Thoracic aorta (tissue), 2 donors: Measurements from ENCODE around the gene CBARP. TPM values are rescaled to one million over a fixed set of nuclear protein-coding genes. Genes with fewer than 3 reads are reported as not detected.

Source experiments
- ATAC-seq: fragments of 150-250 bp; one replicate; pipeline ENCODE4 v1.8.0; 2017; ENCODE audit warnings: low read depth; ENCODE audit not compliant: insufficient number of reproducible peaks, low FRiP score
- DNase-seq: peaks from one replicate; pipeline ENCODE4 v3.0.0-alpha.2; 2020; ENCODE audit warnings: low spot score
- H3K27ac ChIP-seq, 2 donors: fragments of 200-600 bp; sonication (generic); 1 replicate in 1 of 2; 2 replicates in 1 of 2; pipeline ENCODE4 v1.5.1; 2016; ENCODE audit warnings: mild to moderate bottlenecking in 2 of 2, moderate library complexity in 2 of 2
- H3K27me3 ChIP-seq: fragments of 200-600 bp; sonication (generic); replicated peaks from 2 replicates; pipeline ENCODE4 v1.6.0; 2016; ENCODE audit warnings: mild to moderate bottlenecking; ENCODE audit not compliant: insufficient read depth
- H3K36me3 ChIP-seq: fragments of 200-600 bp; sonication (generic); one replicate; pipeline ENCODE4 v1.5.1; 2016
- H3K4me1 ChIP-seq, 2 donors: fragments of 200-600 bp; sonication (generic); 1 replicate in 1 of 2; 2 replicates in 1 of 2; pipeline versions ENCODE4 v1.5.1 to v1.6.0; 2016; ENCODE audit warnings: low read depth in 2 of 2, mild to moderate bottlenecking in 1 of 2; ENCODE audit not compliant: control insufficient read depth in 1 of 2
- H3K4me3 ChIP-seq: fragments of 200-600 bp; sonication (generic); 2 replicates; pipeline ENCODE4 v1.5.1; 2016; ENCODE audit warnings: mild to moderate bottlenecking
- H3K9me3 ChIP-seq: fragments of 200-600 bp; sonication (generic); 2 replicates; pipeline ENCODE4 v1.5.1; 2016
- total RNA-seq, 2 donors: library from RNA; depleted of rRNA; stranded (reverse); fragments of >200 nt; gene quantifications; one replicate each; pipeline versions ENCODE4 v1.1.0 to v1.2.3, GENCODE V29; 2016
- TF ChIP-seq, protein P1 (sequence below): fragments of 200-600 bp; sonication (generic); IDR thresholded peaks from one replicate; pipeline ENCODE4 v1.5.1; 2019; ENCODE audit warnings: antibody characterized with exemption

CBARP gene, protein sequence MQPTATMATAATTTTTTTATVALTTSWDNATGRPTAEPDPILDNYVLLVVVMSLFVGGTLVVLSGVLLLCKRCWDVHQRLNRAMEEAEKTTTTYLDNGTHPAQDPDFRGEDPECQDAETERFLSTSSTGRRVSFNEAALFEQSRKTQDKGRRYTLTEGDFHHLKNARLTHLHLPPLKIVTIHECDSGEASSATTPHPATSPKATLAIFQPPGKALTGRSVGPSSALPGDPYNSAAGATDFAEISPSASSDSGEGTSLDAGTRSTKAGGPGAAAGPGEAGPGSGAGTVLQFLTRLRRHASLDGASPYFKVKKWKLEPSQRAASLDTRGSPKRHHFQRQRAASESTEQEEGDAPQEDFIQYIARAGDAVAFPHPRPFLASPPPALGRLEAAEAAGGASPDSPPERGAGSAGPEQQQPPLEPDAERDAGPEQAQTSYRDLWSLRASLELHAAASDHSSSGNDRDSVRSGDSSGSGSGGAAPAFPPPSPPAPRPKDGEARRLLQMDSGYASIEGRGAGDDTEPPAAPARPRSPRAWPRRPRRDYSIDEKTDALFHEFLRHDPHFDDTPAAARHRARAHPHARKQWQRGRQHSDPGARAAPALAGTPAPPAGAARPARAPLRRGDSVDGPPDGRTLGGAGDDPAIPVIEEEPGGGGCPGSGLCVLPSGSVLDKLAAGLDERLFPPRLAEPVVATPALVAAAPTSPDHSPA
- 1 to 10 TPM in 1 of 2 donors, under 1 TPM in 1; 0.27 to 1.9 TPM for total RNA-seq

DNA sequence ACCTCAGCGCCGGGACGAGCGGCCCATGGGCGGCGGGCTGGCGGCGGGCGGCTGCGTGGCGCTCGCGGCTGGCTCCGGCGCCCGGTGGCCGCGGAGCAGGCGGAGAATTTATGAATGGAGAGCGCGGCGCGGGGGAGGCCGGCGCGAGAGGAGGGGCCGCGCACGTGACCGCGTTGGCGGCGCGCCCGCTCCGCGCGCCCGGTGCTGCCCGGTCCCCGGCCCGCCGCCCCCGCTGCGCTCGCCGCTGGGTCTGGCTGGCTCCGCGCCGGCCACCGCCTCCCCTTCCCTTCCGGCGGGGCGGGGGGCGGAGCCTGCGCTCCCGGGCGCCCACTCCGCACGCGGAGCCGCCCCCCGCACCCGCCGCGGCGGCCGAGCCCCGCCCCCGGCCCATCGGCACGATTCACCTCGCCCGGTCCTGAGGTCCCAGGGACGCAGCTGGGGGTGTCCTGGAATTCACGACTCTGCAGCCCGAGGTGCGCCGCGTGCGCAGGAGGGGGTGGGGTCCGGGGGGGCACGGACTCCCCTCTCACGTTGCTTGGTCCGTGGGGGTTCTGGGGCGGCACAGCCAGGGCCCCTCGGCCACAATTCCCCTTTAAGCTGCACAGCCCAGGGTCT lies at the start of gene CBARP:
TSS of gene CBARP (minus strand) at position 252 of the 615 bp plus-strand sequence. CDS start 1,905 bp downstream, outside the sequence.
- ATAC-seq (no peak), DNase-seq (no peak)
- TF ChIP-seq, protein P1, sequence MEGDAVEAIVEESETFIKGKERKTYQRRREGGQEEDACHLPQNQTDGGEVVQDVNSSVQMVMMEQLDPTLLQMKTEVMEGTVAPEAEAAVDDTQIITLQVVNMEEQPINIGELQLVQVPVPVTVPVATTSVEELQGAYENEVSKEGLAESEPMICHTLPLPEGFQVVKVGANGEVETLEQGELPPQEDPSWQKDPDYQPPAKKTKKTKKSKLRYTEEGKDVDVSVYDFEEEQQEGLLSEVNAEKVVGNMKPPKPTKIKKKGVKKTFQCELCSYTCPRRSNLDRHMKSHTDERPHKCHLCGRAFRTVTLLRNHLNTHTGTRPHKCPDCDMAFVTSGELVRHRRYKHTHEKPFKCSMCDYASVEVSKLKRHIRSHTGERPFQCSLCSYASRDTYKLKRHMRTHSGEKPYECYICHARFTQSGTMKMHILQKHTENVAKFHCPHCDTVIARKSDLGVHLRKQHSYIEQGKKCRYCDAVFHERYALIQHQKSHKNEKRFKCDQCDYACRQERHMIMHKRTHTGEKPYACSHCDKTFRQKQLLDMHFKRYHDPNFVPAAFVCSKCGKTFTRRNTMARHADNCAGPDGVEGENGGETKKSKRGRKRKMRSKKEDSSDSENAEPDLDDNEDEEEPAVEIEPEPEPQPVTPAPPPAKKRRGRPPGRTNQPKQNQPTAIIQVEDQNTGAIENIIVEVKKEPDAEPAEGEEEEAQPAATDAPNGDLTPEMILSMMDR = no peak
- Histone ChIP-seq H3K4me3 (peak within 1 kb of the TSS; percentile 79), H3K4me1 (peaks cover 31 to 50% of the 10 kb centered on the region in 2 donors), H3K27me3 (no peaks in the 10 kb centered on the region), H3K9me3 (no peaks in the 10 kb centered on the region), H3K36me3 (no peaks in the 10 kb centered on the region), H3K27ac (peak within 1 kb of the TSS; percentile 41 to 78)

DNA sequence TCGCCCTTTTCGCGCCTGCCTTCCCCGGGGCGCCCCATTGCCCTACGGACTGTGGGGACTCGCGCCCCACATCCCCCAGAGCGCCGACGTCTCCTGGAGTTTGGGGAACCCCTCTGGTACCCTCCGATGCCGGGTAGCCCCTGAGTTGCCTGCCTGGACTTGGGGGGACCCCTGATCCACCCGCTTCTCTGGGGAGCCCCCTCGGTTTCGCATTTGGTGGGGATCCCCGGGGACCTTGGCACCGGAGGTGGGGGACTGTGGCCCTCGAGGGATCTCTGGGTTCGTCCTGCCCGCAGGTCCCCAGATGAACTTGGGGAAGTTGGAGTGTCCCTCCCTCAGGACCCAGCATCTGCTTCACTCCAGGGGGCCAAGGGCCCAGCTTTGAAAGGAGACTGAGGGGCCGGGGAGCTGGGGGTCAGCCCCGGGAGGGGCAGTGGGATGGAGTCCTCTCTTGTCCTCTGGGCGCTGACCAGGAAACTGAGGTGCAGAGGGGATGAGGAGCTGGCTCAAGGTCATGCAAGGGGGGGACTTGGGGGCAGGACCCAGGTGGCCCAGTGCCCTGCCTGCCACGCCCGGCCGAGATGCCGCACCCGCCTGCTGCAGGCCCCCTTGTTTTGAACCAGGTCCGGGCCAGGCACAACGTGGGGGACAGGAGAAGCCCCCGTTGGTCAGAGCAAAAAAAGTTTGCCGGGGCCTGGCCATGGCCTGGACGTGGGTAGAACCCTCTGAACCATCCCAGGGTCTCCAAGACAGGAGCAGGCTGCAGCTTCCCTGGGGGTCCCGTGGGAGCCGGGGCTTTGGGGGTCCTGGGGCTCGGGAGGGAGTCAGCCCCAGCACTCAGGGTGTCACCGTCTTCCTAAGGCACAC lies 48.9 kb upstream of the CBARP start:
- H3K27ac ChIP-seq = peak overlapping the region in 1 of 2 donors; percentile 17
- H3K27me3 ChIP-seq = peaks cover 18% of the 10 kb centered on the region
- DNase-seq = no peak

DNA sequence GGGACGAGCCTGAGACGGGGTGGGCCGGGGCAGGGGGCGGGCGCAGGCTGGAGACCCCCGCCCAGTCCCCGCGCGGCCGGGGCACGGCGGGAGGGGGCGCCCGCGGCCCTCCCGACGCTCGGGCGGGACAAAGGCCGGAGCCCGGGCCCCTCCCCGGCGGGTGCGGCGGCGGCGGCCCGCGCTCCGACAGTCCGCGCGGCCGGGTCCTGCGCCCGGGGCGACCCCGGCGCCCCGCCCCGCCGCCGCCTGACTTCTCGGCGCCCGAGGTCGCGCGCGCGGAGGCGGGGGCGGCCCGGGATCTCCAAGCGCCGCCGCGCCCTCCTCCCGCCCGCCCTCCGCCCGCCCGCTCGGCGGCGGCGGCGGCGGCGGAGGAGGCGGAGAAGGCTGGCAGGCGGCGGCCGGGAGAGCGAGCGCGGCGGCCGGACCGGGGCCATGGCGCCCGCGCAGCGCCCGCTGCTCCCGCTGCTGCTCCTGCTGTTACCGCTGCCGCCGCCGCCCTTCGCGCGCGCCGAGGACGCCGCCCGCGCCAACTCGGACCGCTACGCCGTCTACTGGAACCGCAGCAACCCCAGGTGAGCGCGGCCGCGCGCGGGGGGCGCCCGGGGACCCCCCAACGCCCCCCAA lies 48.0 kb upstream of the CBARP start, which contains the start of gene EFNA2:
TSS of gene EFNA2 (plus strand) at position 137 of the 624 bp plus-strand sequence. CDS start at position 433, 296 bp downstream.
- no peaks in the 10 kb centered on the region for H3K9me3 ChIP-seq
- H3K27ac ChIP-seq = peak within 1 kb of the TSS in 1 of 2 donors; percentile 17
- H3K36me3 ChIP-seq = no peaks in the 10 kb centered on the region
- H3K4me3 ChIP-seq = no peak within 1 kb of the TSS
- peaks cover 18% of the 10 kb centered on the region for H3K27me3 ChIP-seq
- DNase-seq (no peak), ATAC-seq (no peak)
- TF ChIP-seq, protein P1 = no peak
- H3K4me1 ChIP-seq = peaks cover 0 to 16% of the 10 kb centered on the region in 2 donors

More for the DNA sequence above, 48.9 kb upstream of the CBARP start:
- peaks cover 0 to 16% of the 10 kb centered on the region in 2 donors for H3K4me1 ChIP-seq
- no peaks in the 10 kb centered on the region for H3K36me3 ChIP-seq
- H3K4me3 ChIP-seq = no peak overlapping the region
- TF ChIP-seq, protein P1 = no peak
- no peaks in the 10 kb centered on the region for H3K9me3 ChIP-seq
- ATAC-seq = no peak

DNA sequence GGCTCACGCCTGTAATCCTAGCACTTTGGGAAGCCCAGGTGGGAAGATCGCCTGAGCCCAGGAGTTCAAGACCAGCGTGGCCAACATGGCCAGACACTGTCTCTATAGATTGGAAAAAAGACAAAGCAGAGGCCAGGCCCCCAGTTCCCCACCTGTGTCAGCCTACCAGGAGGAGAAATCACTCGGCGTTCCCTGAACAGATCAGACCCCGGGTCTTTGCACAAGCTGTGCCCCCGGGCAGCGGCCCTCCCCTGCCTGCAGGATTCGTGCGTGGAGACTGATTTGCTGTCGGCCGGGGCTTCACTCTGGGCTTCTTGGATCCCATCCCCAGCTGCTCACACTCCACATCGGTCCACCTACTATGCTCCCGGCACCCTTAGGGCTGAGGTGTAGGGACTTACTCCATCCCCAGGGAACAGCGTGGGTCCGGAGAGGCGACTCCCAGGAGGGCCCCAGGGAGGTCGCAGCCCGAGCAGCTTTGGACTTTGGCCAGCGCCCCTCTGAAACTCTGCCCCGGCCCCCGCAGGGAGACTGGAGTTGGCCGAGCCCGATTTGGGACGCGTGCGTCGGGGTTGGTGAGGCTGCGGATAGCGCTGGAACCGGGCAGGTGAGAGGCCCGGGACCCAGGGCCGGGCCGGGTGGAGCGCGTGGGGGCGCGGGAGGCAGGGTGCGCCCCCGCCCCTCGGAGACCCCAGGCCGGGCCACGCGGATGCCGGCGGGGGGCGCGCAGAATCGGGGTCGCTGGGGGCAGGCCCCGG lies 47.4 kb upstream of the CBARP start:
- Histone ChIP-seq H3K9me3 (no peaks in the 10 kb centered on the region), H3K4me1 (peaks cover 0 to 16% of the 10 kb centered on the region in 2 donors), H3K4me3 (no peak overlapping the region), H3K36me3 (no peaks in the 10 kb centered on the region), H3K27ac (no peak overlapping the region), H3K27me3 (peaks cover 18% of the 10 kb centered on the region)
- TF ChIP-seq, protein P1 = no peak
- no peak for ATAC-seq
- DNase-seq = no peak
